ENCODE data around the gene FYN.
A peak's percentile ranks its signal among the peaks of the same experiment; 100 is the strongest.

Gene FYN

DNA sequence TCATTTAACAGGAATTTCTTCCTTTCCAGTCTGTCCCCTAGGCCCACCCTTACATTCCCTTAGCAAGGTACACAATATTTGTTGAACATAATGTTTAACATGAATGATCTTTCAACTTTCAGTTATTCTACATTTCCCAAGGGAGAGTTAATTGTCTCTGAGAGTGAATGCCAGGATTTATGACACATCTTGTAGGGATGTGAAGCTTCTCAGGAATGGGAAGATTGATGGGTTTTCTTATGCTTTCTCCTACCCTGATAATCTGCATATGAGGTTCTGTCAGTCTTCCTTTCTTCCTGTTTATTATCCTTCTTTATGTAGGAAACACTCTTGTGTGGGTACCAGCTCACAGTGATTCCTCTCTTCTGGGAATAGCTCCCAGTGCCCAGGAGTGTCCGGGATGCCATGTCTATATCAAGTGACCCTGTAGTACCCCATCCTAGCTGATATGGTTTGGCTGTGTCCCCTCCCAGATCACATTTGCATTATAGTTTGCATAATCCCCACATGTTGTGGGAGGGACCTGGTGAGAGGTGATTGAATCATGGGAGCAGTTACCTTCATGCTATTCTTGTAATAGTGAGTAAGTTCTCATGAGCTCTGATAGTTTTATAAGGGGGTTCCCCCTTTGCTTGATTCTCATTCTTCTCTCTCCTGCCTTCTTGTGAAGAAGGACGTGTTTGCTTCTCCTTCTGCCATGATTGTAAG lies 7.1 kb upstream of the FYN start:
- peak; percentile 83 for DNase-seq

DNA sequence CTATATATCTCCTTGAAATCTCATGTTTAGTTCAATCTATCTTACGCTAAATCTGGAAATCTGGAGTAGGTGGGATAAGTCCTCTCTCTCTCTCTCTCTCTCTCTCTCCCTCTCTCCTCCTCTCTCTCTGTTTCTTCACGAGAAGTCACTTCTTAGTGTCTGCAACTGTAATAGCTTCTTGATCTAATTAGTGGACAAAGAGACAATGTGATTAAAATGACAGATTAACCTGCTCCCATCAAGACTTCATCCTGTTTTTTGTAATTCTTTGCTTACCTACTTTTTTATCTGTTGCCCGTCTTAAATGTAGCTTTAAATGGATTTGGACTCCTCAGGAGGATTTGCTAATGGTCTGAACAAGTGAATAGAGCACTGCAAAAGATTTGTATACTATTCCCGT lies 2.5 kb upstream of the FYN start:
- DNase-seq: no peak

DNA sequence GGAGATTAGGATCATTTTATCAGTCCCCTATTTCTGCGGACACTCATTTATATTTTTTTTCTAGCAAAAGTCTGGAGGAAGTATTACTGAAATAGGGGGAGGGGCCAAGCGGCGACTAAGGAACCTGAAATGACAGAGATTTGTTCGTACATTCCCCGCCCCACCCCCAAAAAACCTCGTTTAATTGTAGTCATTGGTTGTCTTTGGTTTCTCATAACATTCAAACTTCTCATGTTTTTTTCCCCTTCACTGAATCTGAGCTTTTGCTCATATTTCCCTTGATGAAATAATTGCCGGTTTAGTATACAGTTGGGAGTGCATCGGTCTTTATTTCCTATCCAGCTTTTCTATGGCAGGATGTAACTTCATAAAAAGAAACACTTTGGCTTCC lies 768 bp upstream of the FYN start:
- DNase-seq: no peak

DNA sequence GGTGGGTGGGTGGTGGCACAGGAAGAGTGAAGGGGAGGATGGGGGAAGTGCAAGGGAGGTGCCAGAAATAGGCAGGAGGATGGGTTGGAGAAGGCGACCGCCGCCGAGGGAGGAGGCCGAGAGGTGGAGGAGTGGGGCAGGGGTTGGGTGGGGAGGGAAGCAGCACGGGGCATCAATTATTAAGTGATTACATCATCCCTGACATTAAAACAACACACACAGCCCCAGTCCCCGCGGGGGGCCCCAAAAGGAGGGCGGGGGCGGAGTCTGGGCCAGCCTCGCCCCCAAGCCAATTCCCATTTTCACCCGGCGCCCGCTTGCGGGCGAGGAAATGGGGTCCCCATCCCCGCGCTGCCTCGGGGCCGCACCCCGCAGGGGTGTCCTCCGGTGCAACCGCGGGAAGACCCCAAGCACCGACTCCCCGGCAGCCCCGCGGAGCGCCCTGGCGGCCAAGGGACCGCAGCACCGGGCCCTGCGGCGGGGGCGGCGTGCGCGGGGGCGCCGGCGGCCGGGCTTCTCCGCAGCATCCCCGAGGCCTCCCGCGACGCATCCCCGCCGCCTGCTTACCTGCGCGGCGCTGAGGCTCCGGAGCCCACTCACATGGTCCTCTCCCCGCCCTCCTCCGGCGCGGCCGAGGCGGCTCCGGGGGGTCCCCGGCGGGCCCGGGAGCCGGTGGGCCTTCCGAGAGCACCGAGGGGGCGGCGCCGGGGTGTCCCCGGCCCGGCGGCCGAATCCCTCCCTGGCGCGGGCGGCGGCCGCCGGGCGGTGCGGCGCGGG lies 663 bp downstream of the FYN start:
- DNase-seq: peak; percentile 63

DNA sequence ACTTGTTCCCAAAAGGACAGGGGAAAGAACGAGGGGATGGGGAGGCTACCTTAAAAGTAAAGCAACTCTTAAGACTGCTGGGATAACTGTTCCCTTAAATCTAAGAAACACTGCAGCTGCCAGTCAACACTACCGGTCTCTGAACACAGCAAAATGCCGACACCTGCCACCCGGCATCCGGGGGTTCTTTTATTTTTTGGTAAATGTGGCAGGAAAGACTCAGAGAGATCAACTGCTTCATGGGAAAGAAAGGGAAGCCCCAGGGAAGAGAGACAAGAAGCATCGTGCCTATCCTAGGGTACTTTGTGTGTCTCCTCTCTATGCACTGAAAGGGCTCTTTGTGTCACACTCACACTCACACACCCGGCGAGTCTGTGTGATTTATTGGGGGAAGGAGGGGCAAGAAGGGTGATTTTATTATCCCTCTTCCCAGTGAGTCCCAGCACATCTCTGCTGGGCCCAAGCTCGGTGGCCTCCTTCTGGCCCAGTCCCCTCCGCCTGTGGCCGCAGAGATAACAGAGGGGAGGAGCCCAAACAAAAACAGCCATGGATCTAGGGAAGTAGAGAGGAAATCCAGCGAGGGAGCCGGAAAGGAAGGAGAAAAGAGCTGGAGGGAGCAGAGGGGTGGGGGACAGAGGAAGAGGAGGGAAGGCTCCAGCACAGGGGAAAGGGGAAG lies 1.4 kb downstream of the FYN start:
- no peak for DNase-seq

DNA sequence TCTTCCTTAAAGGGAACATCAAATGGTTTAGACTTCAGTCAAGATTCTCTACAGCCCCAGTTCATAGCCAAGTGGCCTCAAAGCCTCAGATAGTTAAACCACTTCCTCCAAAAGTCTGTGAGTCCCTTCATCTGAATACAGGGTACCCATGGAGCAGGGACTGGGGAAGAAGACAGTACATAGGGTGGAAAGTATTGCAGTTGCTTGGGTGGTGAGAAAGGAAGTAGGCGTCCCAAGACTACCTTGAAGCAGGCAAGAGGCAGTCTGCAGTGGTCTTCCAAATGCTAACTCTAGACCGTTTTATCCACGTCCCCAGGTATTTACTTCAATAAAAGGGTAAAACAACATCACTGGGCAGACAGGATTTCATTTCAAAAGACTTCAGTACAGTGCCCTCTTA lies 2.0 kb downstream of the FYN start:
- DNase-seq: no peak

DNA sequence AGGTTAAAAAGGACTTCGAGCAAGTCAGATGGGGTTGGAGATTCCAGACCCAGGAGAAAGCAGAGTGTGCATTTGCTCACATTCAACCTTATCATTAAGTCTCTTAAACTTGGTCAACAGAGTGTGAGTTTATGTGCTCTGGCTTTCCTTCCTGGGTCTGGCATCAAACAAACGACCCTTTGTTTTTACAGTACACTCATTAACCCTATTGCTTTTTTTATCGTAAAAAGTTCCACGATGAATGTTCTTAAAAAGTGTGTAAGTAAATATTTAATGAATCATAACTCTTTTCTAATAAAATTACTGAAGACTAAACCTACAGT lies 2.5 kb downstream of the FYN start:
- no peak for DNase-seq

DNA sequence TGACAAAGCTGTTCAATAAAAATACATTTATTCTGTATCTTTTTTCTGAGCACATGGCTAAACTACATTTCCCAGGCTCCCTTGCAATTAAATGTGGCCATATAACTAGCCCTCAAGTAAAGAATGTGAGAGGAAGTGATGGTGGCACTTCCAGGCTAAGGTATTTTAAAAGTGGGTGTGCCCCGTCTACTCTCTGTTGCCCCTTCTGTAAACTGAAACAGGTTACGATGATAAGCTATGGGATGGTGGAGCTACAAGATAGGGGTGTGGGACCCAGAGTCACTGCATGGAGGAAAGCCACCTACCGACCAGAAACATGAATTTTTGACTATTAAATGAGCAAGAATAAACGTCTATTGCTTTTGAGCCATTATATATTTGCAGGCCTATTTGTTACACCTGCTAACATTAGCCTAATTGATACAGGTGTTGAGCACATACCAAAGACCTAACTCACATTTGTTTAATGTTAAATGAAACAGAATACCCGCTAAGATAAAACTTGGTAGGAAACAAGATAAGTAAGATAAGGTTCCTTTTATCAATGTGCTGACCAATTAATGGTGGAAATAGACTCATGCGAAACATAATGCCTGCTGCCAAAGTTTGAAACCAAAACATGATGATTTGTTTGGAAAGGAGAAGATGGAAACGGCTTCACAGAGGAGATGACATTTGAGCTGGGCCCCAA lies 3.1 kb downstream of the FYN start:
- no peak for DNase-seq

DNA sequence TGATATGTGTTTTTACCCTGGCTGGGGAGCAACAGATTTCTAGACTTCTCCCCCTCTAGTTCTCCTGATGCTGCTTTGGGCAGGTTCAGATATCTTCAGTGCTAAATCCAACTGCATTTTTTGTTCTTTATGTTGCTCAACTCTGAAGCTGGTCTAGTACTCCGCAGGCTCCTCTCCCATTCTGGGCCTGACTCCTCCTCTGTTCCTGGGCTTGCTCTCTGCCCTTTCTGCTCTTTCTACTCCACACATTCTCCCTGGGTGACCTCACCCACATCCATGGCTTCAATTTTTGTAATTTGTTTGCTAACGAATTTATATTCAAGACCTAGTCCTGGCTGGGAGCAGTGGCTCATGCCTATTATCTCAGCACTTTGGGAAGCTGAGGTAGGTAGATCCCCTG lies 6.4 kb downstream of the FYN start:
- no peak for DNase-seq

DNA sequence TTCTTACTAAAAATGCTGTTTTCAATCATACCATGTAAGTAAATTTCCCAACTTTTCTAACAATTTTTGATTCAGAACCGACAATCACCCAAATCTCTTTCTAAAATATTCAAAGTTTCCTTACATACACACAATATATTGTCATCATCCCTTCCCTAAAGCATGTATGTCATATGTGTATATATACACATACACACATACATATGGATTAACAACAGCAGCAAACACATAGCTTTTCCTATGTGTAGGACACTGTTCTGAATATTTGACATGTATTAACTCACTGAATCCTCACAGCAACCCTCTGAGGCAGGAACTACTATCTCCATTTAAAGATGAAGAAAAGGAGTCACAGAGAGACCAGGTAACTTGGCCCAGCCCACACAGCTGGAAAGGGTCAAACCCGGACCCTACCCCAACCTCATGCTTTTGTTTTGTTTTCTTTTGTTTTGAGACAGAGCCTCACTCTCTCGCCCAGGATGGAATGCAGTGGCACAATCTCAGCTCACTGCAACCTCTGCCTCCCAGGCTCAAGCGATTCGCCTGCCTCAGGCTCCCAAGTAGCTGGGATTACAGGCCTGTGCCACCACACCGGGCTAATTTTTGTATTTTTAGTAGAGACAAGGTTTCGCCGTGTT lies 7.2 kb downstream of the FYN start:
- DNase-seq: no peak

DNA sequence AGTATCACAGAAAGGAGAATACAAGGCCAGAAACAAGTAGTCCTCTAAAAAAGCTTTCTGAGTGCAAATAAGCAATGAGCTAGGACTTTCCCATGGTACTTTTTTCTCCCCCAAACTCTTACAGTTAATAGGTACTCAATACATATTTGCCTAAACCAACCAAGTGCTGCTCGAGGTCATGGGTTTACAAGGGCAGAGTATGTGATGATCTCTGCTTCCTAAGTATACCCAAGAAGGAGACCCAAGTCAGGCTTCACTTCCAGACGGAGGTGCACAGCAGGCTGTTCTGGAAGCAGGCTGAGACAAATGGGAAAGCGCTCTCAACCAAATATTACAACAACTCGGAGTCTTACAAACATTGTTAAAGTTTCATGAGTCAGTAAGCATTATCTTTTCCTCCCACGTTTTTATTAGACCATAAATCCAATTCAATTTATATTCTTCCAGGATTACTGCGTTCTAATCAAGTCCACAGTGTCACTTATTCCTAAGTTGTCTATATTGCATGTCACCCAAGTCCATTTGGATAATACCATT lies 8.1 kb downstream of the FYN start:
- DNase-seq: no peak

DNA sequence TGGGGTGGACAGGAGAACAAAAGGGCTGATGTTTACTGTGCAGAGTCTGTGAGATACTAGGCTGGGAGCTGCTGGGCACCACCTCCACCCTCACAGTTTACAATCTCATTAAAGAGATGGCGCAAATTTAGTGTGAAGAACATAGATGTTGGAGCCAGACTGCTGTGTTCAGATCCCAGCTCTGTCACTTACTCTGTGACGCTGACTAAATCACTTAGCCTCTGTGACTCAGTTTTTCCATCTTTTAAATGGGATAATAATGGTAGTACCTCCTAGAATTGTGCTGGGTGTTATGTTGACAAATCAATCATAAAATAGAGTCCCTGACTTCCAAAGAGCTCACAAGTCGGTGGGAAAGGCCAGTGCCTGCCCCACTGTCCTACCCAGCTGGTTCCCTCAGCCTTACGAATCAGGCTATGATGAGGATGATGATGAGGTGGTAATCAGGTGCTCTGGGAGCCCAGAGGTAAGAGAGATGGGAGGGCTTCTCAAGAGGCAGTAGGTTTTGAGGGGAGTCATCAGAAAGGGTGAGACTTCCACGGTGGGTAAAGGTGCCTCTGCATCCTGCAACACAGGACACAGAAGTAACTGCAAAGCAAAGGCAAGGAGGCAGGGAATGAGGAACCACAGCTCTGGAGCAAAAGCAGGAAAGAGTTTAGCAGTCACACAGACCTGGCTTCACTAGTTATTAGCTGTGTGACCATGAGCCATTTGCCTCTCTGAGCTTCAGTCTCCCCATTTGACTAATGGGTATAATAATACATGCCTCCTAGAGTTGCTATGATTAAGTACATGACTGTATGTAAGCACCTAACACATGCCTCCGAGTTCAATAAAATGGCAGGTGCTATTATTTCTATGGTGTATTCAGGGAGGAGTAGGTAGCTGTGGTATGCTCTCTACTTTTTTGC lies 8.9 kb downstream of the FYN start:
- no peak for DNase-seq

DNA sequence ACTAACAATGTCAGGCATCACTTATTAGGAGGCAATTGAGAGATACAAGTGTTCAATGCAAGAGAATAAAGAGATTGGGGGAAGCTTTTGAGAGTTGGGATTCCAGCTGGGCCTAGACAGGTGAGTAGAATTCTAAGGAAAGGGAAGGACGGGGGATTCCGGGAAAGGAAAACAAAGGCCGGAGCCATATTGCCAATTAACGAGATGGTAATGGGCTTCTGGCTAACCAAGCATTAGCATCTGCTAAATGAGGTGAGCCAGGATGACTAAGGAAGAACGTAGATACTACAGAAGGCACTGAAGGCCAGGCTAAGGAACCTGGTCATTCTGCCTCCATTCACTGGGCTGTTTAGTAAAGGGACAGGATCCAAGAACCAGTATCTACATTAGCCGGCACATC lies 10.5 kb downstream of the FYN start:
- DNase-seq: no peak

DNA sequence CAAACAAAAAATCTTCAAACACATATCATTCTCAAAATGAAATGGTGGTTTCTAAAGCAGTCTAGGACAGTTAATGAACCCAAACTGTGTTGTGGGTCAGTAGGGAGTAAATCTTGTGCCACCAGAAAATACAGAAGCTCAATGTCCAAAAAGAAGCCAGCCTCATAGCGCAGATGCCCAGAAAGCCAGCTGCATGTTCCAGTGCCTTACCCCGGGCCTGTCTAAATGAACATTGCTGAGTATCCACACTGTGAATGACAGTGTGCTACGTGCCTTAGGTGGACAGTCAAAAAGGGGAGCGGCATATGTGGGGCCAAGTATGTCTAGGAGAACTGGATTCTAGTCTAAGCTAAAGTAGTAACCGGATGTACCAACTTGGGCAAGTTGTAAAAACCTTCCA lies 10.9 kb downstream of the FYN start:
- no peak for DNase-seq

DNA sequence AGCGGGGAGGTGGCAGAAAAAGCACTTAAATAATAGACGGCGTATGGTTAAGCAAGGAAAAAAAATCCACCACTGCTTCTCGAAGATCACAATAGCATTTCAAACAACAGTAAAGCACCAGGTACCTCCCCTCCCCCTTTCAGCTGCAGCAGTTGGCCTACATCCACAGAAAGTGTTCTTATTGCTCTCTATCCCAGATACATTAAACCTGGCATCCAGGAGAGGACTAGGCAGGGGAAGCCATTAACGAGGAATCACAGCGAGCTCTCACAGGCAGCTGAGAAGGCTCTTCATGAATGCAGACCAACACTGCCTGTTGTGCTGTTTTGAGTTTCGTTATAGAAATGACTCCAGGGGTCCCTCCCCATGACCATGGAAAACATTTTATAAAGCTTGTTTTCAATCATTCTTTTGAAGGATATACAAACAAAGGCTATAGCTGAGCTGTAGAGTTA lies 11.8 kb downstream of the FYN start:
- DNase-seq: no peak

DNA sequence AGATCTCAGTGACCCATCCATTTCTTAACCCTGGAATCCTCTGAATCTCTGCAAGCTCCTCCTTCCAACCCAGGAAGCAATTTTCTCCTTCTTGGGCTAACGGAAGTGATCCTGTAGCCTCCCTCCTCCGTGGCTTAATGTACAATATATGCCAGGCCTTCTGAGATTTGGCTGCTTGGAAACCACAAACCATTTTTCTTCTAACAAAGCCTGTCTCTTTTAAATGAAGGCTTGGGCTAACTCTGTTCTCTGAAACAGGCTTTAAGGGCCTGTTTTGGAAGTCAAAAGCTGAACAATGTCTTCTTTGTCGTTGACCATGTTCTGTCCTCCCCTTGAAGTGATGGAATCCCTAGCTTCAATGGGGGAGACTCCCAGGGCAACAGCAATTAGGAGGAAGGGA lies 14.9 kb downstream of the FYN start:
- no peak for DNase-seq

DNA sequence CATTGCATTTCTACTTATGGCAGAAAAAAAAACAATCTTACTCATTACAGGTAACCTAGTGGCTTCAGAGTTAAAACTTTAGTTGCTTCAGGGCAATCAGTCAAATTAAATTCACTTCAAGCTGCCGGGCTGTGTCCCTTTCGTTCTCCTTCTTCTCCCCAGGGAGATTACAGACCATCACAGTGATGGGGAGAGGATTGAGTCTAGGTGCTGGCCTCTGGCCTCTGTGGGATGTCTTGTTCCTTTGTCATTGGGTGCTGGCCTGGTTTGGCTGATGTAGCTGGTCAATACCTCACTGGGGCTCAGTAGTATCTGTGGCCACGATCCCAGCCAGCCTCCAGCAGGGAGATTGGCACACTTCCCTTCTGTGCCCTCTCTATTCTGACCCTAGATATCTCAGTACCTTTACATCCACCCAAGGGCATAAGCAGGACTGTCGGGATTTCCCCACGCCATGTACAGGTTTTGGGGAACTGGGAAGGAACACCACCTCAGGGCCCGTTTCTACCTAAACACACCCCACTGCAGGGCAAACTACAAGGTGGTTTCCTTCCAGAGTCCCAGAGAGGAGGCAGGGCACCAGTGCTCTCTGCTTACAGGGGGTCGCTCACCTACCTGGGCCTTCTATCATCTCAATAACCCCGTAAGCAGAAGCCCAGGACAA lies 15.4 kb downstream of the FYN start:
- DNase-seq: no peak

DNA sequence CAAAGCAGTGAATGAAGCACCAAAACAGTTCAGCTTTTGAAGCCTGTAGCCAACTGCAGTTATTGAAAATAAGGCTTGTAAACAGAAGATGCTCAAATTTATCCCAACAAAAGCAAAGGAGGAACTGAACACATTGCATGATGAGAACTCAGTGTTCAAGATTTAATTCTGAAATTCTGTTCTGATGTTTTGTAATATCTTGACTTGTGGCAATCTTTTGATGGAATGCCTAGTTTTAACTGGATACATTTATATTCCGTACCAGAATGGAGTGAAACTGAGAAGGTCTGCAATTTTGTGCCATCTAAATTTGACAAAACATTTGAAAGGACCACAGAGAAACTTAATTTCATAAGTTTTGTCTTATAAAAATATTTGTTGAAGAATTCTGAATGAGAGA lies 17.5 kb downstream of the FYN start:
- DNase-seq: no peak

DNA sequence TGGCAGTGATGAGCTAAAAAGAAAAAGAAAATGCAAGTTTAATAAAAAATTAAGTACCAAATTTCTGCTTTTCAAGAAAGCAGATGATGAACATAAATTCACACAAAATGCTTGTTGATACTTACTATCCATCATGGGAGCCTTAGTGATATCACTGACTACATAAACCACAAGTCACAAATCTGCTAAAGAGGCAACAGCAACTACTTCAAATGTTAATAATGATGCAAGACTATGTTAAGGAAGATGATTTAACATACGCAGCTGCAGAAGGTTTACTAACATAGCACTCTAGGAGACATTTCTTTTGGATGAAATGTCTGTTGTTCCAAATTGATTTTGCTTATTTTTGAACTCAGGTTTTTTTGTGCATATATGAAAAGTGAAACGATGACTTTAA lies 18.6 kb downstream of the FYN start:
- DNase-seq: peak; percentile 48

DNA sequence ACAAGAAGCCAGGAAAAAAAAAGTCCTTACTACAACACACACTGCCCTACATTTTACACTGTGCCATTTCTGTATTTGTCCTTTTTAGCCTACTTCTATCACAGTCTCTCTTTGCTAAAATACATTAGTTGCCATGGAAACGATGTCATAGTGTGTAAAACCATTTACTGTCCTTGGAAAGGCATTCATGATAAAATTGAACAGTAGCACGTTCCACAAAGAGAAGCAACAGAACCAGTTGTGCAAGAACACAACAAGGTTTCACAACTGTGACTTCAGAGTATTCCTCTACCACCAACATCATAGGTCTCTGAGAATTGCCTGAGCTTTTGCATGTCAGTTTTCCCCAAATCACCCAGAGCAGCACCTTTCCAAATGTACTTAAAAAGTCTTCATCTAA lies 20.5 kb downstream of the FYN start:
- peak; percentile 40 for DNase-seq

DNA sequence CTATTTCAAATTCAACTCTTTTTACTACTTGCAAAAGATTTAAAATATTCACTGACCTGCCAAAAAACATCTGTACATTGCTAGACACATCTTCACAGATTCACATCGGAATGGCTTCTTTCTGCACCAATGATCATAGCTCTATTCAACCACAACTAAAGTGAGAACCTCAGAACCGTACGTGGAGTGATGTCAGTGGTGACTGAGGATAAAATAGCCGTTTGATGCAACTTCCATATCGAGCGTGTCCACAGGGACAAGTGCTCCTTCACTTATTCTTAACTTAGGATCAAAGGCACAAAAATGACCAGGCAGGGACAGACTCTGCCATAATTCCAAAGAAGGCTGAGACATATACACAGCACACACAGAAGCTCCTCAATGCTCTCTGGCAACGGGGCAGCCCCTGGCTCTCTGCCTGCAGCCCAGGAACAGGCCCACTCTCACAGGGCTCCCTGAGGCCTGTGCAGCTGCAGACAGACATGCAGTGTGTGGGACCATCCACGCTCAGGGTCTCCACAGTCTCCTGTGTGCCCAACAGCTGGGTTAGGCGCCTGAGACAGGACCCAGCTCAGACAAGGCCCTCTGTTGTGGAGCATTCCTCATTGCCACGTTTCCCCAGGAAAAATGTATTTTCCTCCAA lies 22.8 kb downstream of the FYN start:
- DNase-seq: no peak

All from fibroblast of skin of right quadriceps (primary cell).